Neural progenitor cell (in vitro differentiated cells): ENCODE data around the gene KCNQ1.

Experiments used
- EZH2 ChIP-seq: fragments of 200-600 bp; sonication (generic); IDR thresholded peaks from 2 replicates; pipeline ENCODE4 v1.6.1; 2017; ENCODE audit warnings: antibody characterized with exemption, mild to moderate bottlenecking, moderate library complexity
- EZH2phosphoT487 ChIP-seq: fragments of 200-600 bp; sonication (generic); IDR thresholded peaks from 2 replicates; pipeline ENCODE4 v1.6.1; 2017; ENCODE audit warnings: antibody characterized with exemption
- TF ChIP-seq, protein P1 (sequence below): fragments of 200-600 bp; sonication (generic); IDR thresholded peaks from 2 replicates; pipeline ENCODE4 v1.5.1; 2017; ENCODE audit warnings: antibody characterized with exemption, mild to moderate bottlenecking

DNA sequence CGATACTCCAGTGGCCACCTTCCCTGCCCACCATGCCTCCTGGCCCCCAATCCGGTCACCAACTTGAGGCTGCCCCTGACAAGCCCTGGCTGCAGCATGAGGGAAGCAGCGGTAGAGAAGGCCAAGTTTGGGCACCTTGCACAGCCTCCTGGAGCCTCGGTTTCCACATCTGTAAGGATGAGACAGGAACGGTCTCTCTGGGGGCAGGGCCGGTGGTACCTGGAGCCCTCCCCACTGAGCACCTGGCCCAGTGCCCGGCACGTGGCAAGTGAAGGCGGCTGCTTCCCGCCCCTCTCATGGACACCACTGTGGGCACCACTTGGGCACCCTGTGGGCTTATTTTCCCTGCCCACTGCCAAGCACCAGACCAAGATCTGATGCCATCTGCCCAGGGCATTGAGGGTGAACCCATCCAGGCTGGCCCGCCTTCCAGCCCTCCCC is 363.0 kb downstream of the KCNQ1 start:
- TF ChIP-seq EZH2 (no peak), EZH2phosphoT487 (no peak)
- TF ChIP-seq, protein P1, sequence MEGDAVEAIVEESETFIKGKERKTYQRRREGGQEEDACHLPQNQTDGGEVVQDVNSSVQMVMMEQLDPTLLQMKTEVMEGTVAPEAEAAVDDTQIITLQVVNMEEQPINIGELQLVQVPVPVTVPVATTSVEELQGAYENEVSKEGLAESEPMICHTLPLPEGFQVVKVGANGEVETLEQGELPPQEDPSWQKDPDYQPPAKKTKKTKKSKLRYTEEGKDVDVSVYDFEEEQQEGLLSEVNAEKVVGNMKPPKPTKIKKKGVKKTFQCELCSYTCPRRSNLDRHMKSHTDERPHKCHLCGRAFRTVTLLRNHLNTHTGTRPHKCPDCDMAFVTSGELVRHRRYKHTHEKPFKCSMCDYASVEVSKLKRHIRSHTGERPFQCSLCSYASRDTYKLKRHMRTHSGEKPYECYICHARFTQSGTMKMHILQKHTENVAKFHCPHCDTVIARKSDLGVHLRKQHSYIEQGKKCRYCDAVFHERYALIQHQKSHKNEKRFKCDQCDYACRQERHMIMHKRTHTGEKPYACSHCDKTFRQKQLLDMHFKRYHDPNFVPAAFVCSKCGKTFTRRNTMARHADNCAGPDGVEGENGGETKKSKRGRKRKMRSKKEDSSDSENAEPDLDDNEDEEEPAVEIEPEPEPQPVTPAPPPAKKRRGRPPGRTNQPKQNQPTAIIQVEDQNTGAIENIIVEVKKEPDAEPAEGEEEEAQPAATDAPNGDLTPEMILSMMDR: no peak
